ENCODE results near the gene BRD4.
A peak's percentile ranks its signal among the peaks of the same experiment; 100 is the strongest.

The BRD4 gene

DNA sequence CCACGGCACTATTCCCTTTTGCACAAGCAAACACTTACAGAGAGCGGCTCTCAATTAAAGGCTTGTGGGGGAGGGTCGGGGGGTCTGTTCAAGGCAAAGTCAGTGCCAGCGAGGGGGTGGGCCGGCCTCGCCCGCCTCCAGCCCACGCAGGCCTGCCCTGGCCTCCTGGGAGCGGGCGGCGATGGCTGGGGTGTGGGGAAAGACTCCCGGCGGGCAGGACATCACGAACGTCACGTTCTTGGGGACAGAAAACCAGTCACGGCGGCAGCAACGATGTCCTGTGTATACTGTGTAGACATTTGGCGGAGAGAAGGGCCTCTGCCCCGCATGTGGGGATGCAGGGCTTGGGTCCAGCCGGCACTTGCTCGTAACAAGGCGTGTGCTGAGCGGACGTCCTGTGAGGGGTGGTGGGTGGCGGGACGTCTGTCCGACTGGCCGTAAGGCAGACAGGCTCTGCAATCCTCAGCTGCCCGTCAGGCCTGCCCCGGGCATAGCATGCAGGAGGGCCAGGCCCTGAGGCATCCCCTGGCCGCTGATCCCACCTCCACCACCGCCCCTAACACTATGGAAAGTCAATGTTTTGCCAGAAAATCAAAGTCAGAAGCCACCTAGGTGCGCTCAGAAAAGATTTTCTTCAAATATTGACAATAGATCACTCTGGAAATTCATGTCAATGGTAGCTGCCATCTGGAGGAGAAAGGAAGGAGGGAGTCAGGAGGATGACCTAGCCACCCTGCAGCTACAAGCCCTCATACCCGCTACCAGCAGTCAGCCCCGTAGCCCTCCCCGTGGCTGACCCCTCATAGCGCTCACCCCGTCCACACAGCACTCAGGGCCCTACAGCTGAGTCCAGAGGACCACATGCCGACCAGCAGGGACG, 94.3 kb downstream of the BRD4 start:
- DNase-seq (ENCODE audit: insufficient read length, low spot score) (no peak), FAIRE-seq (no peak)

DNA sequence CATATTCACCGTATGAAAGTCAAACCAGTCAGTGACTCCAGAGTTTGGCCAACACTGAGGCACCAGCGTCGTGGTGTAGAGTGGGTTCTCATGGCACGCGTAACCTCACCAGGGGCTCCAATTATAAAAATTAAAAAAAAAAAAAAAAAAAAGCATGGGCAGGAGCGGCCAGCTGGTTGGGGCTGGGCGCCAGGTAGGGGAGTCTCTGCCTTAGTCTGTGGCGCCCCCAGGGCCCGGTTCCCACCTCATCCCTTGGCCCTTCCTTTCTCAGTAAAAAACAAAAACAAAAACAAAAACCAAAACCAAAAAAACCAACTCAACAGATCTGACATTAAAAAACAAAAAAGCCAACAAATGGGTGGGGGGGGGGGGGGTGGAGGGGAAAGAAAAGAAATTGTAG, 95.5 kb downstream of the BRD4 start:
- DNase-seq (ENCODE audit: insufficient read length, low spot score) (no peak), FAIRE-seq (no peak)

DNA sequence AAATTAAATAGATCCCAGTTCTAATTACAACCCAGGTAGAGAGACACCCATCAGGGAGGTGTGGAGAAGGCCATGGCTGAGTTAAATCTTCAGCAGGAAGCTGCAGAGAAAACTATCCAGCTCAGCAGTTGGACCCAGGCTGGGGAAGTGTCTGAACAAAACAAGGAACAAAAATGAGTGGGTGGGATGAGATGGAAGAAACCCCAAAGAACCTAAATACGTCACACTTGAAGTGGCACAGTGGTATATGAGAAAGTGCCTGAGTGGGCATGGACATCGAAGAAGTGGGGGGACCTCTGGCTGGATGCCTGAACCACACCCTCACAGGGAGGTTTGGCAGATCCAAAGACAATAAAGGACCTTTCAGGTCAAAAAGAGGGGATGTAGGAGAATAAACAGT, 96.6 kb downstream of the BRD4 start:
- FAIRE-seq (no peak), DNase-seq (ENCODE audit: insufficient read length, low spot score) (no peak)

DNA sequence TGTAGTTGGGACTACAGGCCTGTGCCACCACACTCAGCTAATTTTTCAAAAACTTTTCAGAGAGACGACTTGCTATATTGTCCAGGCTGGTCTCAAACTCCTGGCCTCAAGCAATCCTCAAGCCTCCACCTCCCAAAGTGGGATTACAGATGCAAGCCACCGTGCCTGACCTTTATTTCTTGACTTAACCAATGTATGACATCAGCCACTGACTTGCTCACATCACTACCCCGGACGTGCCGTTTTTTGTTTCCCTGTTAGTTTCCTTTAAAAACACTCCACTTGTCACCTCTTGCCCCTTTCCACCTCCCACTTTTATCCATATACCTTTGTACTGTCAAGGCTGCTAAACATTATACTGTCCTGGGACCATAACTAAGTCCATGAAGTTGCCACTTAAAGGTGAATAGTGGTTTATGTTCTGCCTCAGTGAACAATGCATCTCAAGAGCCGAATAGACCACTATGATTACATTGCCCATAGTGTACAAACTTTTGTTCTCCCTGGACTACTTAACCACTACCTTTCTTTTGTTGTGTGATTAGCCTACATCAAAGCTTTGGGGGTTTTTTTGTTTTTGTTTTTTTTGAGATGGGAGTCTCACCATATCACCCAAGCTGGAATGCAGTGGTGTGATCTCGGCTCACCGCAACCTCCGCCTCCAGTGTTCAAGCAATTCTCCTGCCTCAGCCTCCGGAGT, 97.8 kb downstream of the BRD4 start:
- FAIRE-seq, result no peak
- no peak for DNase-seq (ENCODE audit: insufficient read length, low spot score)

DNA sequence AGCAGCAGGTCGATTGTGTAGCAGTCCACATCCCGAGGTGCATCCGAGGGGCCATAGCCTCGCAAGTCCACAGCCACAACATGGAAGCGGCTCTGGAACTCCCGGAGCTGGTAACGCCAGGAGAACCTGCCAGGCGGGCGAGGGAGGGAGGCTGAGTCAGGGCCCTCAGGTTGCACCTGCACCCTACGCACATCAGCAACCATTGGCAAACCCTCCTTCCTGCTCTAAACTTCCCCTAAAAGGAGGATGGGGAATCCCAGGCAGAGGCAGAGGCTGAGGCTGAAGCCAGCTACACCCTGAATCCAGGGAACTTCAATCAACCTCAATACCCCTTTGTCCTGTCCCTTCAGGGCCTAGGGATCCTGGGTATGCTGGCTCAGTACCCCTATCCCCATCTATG, 101.1 kb downstream of the BRD4 start:
- DNase-seq (ENCODE audit: insufficient read length, low spot score) (no peak), FAIRE-seq (no peak)

DNA sequence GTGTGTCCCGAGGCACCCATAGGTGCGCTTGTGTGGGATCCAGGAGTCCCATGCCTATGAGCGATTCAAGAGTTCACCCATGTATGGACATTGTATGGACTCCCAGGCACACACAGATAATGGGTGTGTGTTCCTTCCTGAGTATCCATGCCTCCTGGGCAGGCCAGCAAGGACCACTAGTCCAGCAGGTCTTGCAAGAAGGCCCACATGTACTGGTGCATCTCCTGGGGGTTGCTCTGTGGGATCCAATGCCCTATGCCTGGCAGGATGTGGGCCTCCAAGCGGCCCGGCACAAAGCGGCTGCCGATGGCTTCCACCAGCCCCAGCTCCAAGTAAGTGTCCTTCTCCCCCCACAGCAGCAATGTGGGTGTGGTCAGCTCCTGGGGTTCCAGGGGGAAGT, 105.1 kb downstream of the BRD4 start:
- DNase-seq (ENCODE audit: insufficient read length, low spot score) (no peak), FAIRE-seq (no peak)

DNA sequence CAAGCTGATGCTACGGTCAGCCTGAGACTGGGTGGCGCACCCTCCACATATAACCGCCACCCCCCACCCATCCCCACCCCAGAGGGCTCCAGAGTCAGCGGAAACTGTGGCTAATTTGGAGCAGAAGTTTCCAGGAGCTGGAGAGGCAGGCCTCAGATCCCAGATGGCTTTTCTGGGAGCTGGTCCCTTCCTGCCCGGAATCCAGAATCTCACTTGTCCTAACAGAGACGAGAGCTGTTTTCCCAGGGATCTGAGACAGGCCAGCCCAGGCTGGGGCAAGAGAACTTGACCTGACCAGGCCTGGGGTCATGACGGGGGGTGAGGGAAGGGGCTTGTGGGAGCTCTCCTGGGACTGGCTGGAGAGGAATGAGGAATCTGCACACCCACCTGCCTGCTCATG, 106.6 kb downstream of the BRD4 start:
- FAIRE-seq, result no peak
- no peak for DNase-seq (ENCODE audit: insufficient read length, low spot score)

DNA sequence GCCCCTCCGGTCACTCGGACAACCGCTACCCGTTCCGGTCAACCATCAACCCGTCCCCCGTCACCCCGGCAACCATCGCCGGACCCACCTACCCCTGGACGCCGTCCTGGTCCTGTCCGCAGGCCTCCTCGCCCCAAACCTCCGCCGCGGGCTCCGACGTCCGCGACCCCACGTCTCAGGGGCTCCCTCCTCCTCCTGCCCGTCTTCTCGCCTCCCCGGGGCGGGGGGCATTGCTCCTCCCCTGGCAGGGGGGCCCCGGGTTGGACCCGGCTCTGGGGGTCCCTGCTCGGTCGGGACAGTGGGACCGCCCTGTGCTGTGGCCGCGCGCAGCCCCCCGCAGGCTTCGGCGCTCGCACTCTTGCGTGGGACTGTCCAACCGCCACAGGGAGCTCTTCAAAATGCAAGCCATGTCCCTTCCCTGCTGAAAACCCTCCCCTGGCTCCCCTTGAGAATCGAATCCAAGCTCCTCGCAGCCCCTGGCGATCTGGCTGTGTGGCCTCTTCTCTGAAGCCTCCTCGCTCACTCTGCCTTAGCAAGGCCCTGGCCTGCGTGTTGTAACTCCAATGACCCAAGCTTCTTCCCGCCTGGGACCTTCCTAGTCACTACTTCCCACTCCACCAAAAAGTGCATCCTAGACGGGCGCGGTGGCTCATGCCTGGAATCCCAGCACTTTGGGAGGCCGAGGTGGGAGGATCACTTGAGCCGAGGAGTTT, 108.5 kb downstream of the BRD4 start:
- DNase-seq (ENCODE audit: insufficient read length, low spot score), result no peak
- FAIRE-seq, result no peak

DNA sequence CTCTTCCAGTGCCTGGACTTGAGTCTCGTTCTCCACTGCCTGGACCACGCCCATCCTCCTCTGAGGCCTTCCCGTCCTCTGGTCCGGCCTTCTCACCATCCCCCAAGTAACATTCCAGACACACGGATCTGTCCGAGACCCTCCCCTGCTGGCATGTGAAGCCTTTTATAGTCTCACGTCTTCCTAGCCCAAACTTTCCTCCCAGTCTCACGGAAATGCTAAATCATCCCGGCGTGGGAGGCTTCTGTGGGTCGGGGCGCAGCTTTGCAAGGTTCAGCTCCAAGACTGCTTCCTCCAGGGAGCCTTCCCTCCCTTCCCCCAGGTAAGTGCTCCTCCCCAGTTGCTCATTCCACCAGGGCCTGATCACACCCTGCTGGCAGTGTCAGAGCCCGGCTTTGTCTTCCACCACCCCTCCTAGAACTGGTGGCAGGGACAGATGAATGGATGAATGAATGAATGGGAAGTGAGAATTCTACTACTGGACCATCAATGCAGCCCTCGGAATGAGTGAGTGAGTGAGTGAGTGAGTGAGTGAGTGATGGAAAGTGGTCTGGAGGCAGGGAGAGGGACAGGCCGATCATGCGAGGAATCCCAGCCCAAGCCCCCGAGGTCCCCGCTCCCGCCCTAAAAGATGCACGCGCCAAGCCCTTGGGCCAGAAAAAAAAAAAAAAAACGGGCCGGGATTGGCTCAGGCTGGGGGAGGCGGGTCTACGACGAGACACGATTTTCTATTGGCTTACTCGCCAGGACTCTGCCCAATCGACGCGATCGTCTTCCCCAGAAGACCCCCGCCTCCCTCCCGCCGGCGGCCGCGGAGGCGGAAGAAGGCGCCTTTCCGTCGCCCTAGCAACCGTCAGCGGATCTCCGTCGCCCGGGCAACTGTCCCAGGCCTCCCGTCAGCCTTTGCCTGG, 109.3 kb downstream of the BRD4 start:
- FAIRE-seq, result peak; percentile 94
- DNase-seq (ENCODE audit: insufficient read length, low spot score), result peak; percentile 98

DNA sequence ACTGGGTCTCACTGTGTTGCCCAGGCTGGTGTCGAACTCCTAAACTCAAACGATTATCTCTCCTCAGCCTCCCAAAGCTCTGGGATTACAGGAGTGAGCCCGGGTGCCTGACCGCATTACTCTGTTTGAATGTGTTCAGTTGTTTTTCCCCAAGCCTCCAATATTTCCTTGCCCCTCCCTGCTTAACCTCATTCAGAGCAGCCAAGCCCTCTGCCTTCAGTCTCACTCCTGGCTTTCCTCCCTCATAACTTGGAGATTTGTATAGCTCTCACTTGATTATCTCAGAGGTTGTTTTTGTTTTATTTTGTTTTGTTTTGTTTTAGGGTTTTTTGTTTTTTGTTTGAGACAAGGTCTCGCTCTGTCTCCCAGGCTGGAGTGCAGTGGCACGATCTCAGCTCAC, 111.5 kb downstream of the BRD4 start:
- DNase-seq (ENCODE audit: insufficient read length, low spot score) (no peak), FAIRE-seq (no peak)

DNA sequence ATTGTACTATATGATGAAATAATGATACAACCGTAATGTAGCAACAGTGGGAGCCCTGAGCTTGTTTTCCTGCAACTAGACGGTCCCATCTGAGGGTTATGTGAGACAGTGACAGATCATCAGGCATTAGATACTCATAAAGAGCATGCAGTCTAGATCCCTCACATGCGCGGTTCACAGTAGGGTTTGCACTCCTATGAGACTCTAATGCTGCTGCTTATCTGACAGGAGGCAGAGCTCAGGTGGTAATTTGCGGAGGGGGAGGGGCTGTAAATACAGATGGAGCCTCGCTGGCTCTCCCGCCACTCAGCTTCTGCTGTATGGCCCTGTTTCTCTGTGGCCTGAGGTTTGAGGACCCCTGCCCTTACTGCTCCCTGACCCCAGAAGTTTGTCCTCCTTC, 113.8 kb downstream of the BRD4 start:
- no peak for DNase-seq (ENCODE audit: insufficient read length, low spot score)
- FAIRE-seq, result no peak

DNA sequence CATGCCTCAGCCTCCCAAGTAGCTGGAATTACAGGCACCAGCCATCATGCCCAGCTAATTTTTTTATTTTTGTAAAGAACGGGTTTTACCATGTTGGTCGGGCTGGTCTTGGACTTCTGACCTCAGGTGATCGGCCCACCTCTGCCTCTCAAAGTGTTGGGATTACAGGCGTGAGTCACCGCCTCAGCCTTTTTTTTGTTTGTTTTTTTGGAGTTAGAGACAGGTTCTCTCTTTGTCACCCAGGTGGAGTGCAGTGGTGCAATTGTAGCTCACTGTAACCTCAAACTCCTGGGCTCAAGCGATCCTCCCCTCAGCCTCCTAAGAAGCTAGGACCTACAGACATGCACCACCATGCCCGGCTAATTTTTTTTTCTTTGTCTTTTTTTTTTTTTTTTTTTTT, 116.0 kb downstream of the BRD4 start:
- DNase-seq (ENCODE audit: insufficient read length, low spot score) (no peak), FAIRE-seq (no peak)

DNA sequence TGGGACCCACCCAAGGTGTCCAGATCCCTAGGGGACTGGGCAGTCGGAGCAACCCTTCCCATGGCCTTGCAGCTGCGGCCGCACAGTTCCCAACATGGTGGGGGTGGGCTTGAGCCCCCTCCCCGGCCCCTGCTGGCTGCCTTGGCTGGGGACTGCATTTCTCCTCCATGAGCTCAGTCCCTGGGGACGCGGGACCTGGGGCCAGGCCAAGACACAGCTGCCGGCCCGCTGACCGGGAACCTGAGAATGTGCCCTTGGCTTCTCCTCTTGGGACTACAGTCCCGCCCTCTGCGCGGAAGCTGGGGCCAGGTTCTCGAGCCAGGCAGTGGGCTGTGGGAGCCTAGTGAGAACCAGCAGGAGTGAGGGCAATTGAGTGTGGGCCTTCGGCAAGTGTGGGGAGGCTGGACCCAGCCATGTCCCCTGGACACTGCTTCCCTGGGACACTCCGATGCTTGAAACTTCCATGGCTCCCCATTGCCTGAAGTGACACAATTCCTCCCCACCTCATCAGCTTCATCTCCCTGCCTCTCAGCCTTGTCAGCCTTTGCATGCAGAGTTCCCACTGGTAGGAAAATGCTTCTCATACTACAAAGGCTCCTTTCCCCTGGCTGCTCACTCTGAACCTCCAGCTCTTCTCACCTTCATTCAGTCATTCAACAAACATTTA, 118.5 kb downstream of the BRD4 start:
- FAIRE-seq (no peak), DNase-seq (ENCODE audit: insufficient read length, low spot score) (no peak)

DNA sequence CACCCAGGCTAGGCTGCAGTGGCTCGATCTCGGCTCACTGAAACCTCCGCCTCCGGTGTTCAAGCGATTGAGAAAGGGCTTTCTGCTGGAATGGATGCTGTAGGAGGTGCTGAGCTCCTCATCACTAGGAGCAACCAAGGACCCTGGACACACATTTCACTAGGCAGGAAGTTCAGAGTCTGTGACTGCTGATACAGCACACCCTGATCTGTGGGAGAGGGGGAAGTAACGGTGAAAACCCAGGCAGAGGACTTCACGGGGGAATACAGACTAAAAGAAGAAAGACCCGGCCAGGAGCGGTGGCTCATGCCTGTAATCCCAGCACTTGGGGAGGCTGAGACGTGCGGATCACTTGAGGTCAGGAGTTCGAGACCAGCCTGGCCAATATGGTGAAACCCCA, 119.6 kb downstream of the BRD4 start:
- DNase-seq (ENCODE audit: insufficient read length, low spot score) (no peak), FAIRE-seq (no peak)

DNA sequence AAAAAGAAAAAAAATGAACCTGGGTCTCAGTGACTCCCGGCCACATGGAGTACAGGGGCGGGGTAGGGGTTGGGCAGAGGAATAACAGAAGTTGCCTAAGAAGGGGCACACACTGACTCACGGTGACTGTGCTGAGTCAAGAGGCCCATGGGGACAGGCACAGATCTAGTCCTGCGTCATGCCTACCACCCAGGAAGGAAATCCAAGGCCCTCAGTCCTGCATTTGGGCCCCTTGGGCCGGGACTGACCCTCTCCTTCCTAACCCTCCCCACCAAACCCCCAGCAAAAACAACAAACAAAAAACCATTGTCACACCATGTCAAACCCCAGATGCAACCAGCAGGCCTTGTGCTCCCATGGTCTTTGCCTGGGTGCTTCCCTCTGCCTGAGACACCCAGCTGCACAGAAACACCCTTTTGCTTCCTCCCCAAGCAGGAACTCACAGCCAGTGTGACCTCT, 122.0 kb downstream of the BRD4 start:
- DNase-seq (ENCODE audit: insufficient read length, low spot score) (no peak), FAIRE-seq (no peak)

DNA sequence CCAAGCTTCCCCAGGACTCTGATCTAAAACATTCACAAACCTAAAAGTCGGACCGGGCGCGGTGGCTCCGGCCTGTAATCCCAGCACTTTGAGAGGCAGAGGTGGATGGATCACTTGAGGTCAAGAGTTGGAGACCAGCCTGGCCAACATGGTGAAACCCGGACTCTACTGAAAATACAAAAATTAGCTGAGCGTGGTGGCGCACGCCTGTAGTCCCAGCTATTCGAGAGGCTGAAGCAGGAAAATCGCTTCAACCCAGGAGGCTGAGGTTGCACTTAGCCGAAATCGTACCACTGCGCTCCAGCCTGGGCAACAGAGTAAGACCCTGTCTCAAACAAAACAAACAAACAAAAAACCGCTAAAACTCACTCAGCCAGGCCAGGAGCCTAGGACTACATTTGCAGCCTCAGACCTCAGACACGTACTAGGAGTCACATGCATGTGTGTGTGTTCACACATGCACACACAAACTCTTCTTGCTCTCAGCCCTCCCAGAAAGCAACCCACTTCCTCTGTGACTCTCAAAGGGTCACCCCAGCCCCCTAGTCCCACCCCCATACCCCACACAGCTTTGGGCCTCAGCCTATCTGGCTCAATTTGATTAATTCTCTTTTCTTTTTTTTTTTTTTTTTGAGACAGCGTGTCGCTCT, 130.8 kb downstream of the BRD4 start:
- no peak for FAIRE-seq
- DNase-seq (ENCODE audit: insufficient read length, low spot score), result no peak

DNA sequence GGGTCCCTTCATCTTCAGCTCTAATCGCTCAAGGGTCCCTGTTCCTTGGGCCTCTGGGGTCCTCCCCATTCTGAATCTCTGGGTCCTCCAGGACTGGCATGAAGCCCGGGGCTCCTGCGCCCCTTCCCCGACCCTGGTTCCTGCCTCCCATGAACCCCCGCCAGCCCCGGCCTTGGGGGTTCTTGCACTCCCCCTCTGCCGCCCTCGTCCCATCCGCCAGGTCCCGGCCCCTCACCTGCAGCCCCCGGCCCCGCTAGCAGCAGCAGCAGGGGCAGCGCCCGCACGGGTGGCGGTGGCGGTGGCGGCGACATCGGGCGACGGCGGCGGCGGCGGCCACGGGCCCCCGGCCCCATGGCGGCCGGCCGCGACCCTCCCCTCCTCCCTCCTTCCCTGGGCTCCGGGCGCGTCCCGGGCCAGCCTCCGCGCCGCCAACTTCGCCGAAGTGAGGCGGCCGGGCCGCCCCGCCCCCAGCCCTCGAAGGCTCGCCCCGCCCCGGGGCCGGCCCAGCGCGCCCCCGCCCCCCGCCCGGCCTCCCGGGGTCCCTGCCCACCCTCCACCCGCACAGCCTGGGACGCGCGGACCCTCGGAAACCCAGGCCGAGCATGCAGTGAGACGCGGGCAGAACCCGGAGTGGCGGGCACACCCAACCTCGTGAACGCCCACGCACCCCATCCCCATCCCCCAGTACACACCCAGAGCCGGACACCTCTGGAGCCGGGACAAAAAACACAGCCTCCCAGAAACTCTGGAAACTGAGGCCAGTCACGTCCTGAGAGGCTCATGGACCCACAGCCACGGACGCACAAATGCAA, 131.6 kb downstream of the BRD4 start, which contains the start of gene NOTCH3:
Gene NOTCH3 (minus strand): TSS at position 443 of the 812 bp plus-strand sequence. CDS start 90 bp downstream, at position 353.
- FAIRE-seq (no peak), DNase-seq (ENCODE audit: insufficient read length, low spot score) (no peak)

Data from GM19239 (cell line).